Measurements from ENCODE around the gene MALSU1.

Gene MALSU1

GRCh38 chr7:23334482-23335056 is 35.4 kb downstream of the MALSU1 start:
- Histone ChIP-seq H3K4me3 (ENCODE audit: severe bottlenecking) (no peak overlapping the region), H3K9me3 (ENCODE audit: severe bottlenecking) (no peaks in the 10 kb centered on the region), H3K4me1 (ENCODE audit: insufficient read depth, poor library complexity, severe bottlenecking) (peaks cover 35% of the 10 kb centered on the region), H3K27ac (ENCODE audit: poor library complexity, severe bottlenecking) (peak overlapping the region; percentile 98), H3K36me3 (ENCODE audit: low read depth) (peaks cover 76% of the 10 kb centered on the region), H3K27me3 (ENCODE audit: insufficient read depth, poor library complexity, severe bottlenecking) (no peaks in the 10 kb centered on the region)
- no peak for TF ChIP-seq CTCF (IDR thresholded peaks at IDR 0.05; ENCODE audit: poor library complexity, severe bottlenecking)
- peak; percentile 84 for DNase-seq (ENCODE audit: low spot score)
- peak; percentile 80 for ATAC-seq (ENCODE audit: low read depth)

GRCh38 chr7:23335136-23335535 is 36.0 kb downstream of the MALSU1 start:
- no peak for DNase-seq (ENCODE audit: low spot score)
- H3K4me3 ChIP-seq (ENCODE audit: severe bottlenecking): no peak overlapping the region
- no peak for TF ChIP-seq CTCF (IDR thresholded peaks at IDR 0.05; ENCODE audit: poor library complexity, severe bottlenecking)
- peaks cover 35% of the 10 kb centered on the region for H3K4me1 ChIP-seq (ENCODE audit: insufficient read depth, poor library complexity, severe bottlenecking)
- no peaks in the 10 kb centered on the region for H3K27me3 ChIP-seq (ENCODE audit: insufficient read depth, poor library complexity, severe bottlenecking)
- no peak; the same call in 2 of the 3 replicates for ATAC-seq (ENCODE audit: low read depth)
- H3K36me3 ChIP-seq (ENCODE audit: low read depth): peaks cover 78% of the 10 kb centered on the region
- peak overlapping the region; percentile 98 for H3K27ac ChIP-seq (ENCODE audit: poor library complexity, severe bottlenecking)
- H3K9me3 ChIP-seq (ENCODE audit: severe bottlenecking): no peaks in the 10 kb centered on the region

GRCh38 chr7:23335621-23336020 is 36.5 kb downstream of the MALSU1 start:
- Histone ChIP-seq H3K4me1 (ENCODE audit: insufficient read depth, poor library complexity, severe bottlenecking) (peaks cover 35% of the 10 kb centered on the region), H3K27me3 (ENCODE audit: insufficient read depth, poor library complexity, severe bottlenecking) (no peaks in the 10 kb centered on the region), H3K36me3 (ENCODE audit: low read depth) (peaks cover 78% of the 10 kb centered on the region), H3K4me3 (ENCODE audit: severe bottlenecking) (no peak overlapping the region), H3K27ac (ENCODE audit: poor library complexity, severe bottlenecking) (peak overlapping the region; percentile 98), H3K9me3 (ENCODE audit: severe bottlenecking) (no peaks in the 10 kb centered on the region)
- no peak for TF ChIP-seq CTCF (IDR thresholded peaks at IDR 0.05; ENCODE audit: poor library complexity, severe bottlenecking)
- DNase-seq (ENCODE audit: low spot score): no peak
- ATAC-seq (ENCODE audit: low read depth): no peak

- TF ChIP-seq CTCF (IDR thresholded peaks at IDR 0.05; ENCODE audit: poor library complexity, severe bottlenecking): no peak
- H3K27me3 ChIP-seq (ENCODE audit: insufficient read depth, poor library complexity, severe bottlenecking): no peaks in the 10 kb centered on the region
- H3K9me3 ChIP-seq (ENCODE audit: severe bottlenecking): no peaks in the 10 kb centered on the region
- ATAC-seq (ENCODE audit: low read depth): no peak
- no peak for DNase-seq (ENCODE audit: low spot score)
- peak overlapping the region; percentile 98 for H3K27ac ChIP-seq (ENCODE audit: poor library complexity, severe bottlenecking)
- H3K36me3 ChIP-seq (ENCODE audit: low read depth): peaks cover 77% of the 10 kb centered on the region
- no peak overlapping the region for H3K4me3 ChIP-seq (ENCODE audit: severe bottlenecking)
- peaks cover 35% of the 10 kb centered on the region for H3K4me1 ChIP-seq (ENCODE audit: insufficient read depth, poor library complexity, severe bottlenecking)
Observed at GRCh38 chr7:23336086-23336485, 36.9 kb downstream of the MALSU1 start.

GRCh38 chr7:23336799-23337283 is 37.7 kb downstream of the MALSU1 start:
- DNase-seq (ENCODE audit: low spot score): no peak
- Histone ChIP-seq H3K4me1 (ENCODE audit: insufficient read depth, poor library complexity, severe bottlenecking) (peaks cover 35% of the 10 kb centered on the region), H3K36me3 (ENCODE audit: low read depth) (peaks cover 77% of the 10 kb centered on the region), H3K27me3 (ENCODE audit: insufficient read depth, poor library complexity, severe bottlenecking) (no peaks in the 10 kb centered on the region), H3K4me3 (ENCODE audit: severe bottlenecking) (no peak overlapping the region), H3K27ac (ENCODE audit: poor library complexity, severe bottlenecking) (no peak overlapping the region), H3K9me3 (ENCODE audit: severe bottlenecking) (no peaks in the 10 kb centered on the region)
- no peak for ATAC-seq (ENCODE audit: low read depth)
- TF ChIP-seq CTCF (IDR thresholded peaks at IDR 0.05; ENCODE audit: poor library complexity, severe bottlenecking): no peak
